ENCODE results near the gene SLC30A7. TPM values are rescaled to one million over a fixed set of nuclear protein-coding genes. Genes with fewer than 3 reads are reported as not detected.

SLC30A7 gene
- polyA plus RNA-seq, 1 donor: 19.8 TPM

- H3K9me3 ChIP-seq (ENCODE audit: control insufficient read depth, low read depth, low read length): no peaks in the 10 kb centered on the region
- H3K4me1 ChIP-seq (ENCODE audit: control insufficient read depth, insufficient read depth, low read length): no peaks in the 10 kb centered on the region
- no peak for DNase-seq
- WGBS (ENCODE audit: insufficient coverage, low lambda C conversion rate): 100% methylated on average over 2 of the region's 3 CpGs
- no peaks in the 10 kb centered on the region for H3K27me3 ChIP-seq (ENCODE audit: control insufficient read depth, insufficient read depth, low read length)
- H3K4me3 ChIP-seq (ENCODE audit: low read length): no peak overlapping the region
- H3K36me3 ChIP-seq (ENCODE audit: control insufficient read depth, insufficient read depth, low read length): peaks cover 37% of the 10 kb centered on the region
- H3K27ac ChIP-seq (ENCODE audit: low read length): no peak overlapping the region
These were observed 9.3 kb downstream of the SLC30A7 start for GRCh38 chr1:100905181-100905580.

- Histone ChIP-seq H3K36me3 (ENCODE audit: control insufficient read depth, insufficient read depth, low read length) (peaks cover 46% of the 10 kb centered on the region), H3K4me1 (ENCODE audit: control insufficient read depth, insufficient read depth, low read length) (no peaks in the 10 kb centered on the region), H3K9me3 (ENCODE audit: control insufficient read depth, low read depth, low read length) (no peaks in the 10 kb centered on the region), H3K4me3 (ENCODE audit: low read length) (no peak overlapping the region), H3K27me3 (ENCODE audit: control insufficient read depth, insufficient read depth, low read length) (no peaks in the 10 kb centered on the region), H3K27ac (ENCODE audit: low read length) (no peak overlapping the region)
- no peak for DNase-seq
- 100% methylated on average over 1 of the region's 1 CpG for WGBS (ENCODE audit: insufficient coverage, low lambda C conversion rate)
These were observed 12.0 kb downstream of the SLC30A7 start for GRCh38 chr1:100907887-100908286.

DNA sequence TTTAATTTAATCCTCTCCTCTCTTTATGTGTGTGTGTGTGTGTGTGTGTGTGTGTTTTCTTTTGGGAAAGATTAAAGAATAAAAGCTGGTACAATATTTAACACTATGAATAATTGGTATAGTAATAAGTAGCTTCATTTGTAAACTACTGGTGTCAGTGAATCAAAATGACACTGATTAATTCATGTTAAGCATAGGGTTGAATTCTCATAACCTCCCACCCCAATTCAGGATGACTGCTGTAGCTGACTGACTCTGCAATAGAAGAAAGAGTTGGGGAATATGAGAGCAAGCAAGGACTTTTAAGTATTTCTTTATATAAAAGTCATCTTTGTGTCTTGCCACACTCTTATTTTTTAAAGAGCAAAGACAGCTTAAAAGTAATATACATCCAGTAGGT lies 13.1 kb downstream of the SLC30A7 start:
- H3K27me3 ChIP-seq (ENCODE audit: control insufficient read depth, insufficient read depth, low read length): no peaks in the 10 kb centered on the region
- peaks cover 52% of the 10 kb centered on the region for H3K36me3 ChIP-seq (ENCODE audit: control insufficient read depth, insufficient read depth, low read length)
- no peak overlapping the region for H3K27ac ChIP-seq (ENCODE audit: low read length)

GRCh38 chr1:100912019-100912418 lies 16.1 kb downstream of the SLC30A7 start:
- Histone ChIP-seq H3K4me3 (ENCODE audit: low read length) (no peak overlapping the region), H3K9me3 (ENCODE audit: control insufficient read depth, low read depth, low read length) (no peaks in the 10 kb centered on the region), H3K27me3 (ENCODE audit: control insufficient read depth, insufficient read depth, low read length) (no peaks in the 10 kb centered on the region), H3K27ac (ENCODE audit: low read length) (no peak overlapping the region), H3K36me3 (ENCODE audit: control insufficient read depth, insufficient read depth, low read length) (peaks cover 40% of the 10 kb centered on the region), H3K4me1 (ENCODE audit: control insufficient read depth, insufficient read depth, low read length) (no peaks in the 10 kb centered on the region)
- DNase-seq: no peak

More for the DNA sequence above, 13.1 kb downstream of the SLC30A7 start:
- no peak overlapping the region for H3K4me3 ChIP-seq (ENCODE audit: low read length)
- H3K4me1 ChIP-seq (ENCODE audit: control insufficient read depth, insufficient read depth, low read length): no peaks in the 10 kb centered on the region
- DNase-seq: no peak
- no peaks in the 10 kb centered on the region for H3K9me3 ChIP-seq (ENCODE audit: control insufficient read depth, low read depth, low read length)

- no peaks in the 10 kb centered on the region for H3K27me3 ChIP-seq (ENCODE audit: control insufficient read depth, insufficient read depth, low read length)
- H3K4me3 ChIP-seq (ENCODE audit: low read length): no peak overlapping the region
- H3K27ac ChIP-seq (ENCODE audit: low read length): no peak overlapping the region
- WGBS (ENCODE audit: insufficient coverage, low lambda C conversion rate): 57% methylated on average over 1 of the region's 3 CpGs
- no peaks in the 10 kb centered on the region for H3K9me3 ChIP-seq (ENCODE audit: control insufficient read depth, low read depth, low read length)
- H3K4me1 ChIP-seq (ENCODE audit: control insufficient read depth, insufficient read depth, low read length): no peaks in the 10 kb centered on the region
- peak; percentile 18 to 32 for DNase-seq
- peaks cover 30% of the 10 kb centered on the region for H3K36me3 ChIP-seq (ENCODE audit: control insufficient read depth, insufficient read depth, low read length)
These were observed 25.3 kb downstream of the SLC30A7 start for GRCh38 chr1:100921110-100921706.

GRCh38 chr1:100924212-100924611 lies 28.3 kb downstream of the SLC30A7 start:
- H3K27me3 ChIP-seq (ENCODE audit: control insufficient read depth, insufficient read depth, low read length): no peaks in the 10 kb centered on the region
- H3K36me3 ChIP-seq (ENCODE audit: control insufficient read depth, insufficient read depth, low read length): peaks cover 36% of the 10 kb centered on the region
- no peak for DNase-seq
- H3K27ac ChIP-seq (ENCODE audit: low read length): no peak overlapping the region
- no peak overlapping the region for H3K4me3 ChIP-seq (ENCODE audit: low read length)
- no peaks in the 10 kb centered on the region for H3K4me1 ChIP-seq (ENCODE audit: control insufficient read depth, insufficient read depth, low read length)
- no peaks in the 10 kb centered on the region for H3K9me3 ChIP-seq (ENCODE audit: control insufficient read depth, low read depth, low read length)

GRCh38 chr1:100924991-100925390 lies 29.1 kb downstream of the SLC30A7 start:
- Histone ChIP-seq H3K27ac (ENCODE audit: low read length) (no peak overlapping the region), H3K27me3 (ENCODE audit: control insufficient read depth, insufficient read depth, low read length) (no peaks in the 10 kb centered on the region), H3K9me3 (ENCODE audit: control insufficient read depth, low read depth, low read length) (no peaks in the 10 kb centered on the region), H3K36me3 (ENCODE audit: control insufficient read depth, insufficient read depth, low read length) (peaks cover 35% of the 10 kb centered on the region), H3K4me3 (ENCODE audit: low read length) (no peak overlapping the region), H3K4me1 (ENCODE audit: control insufficient read depth, insufficient read depth, low read length) (no peaks in the 10 kb centered on the region)
- WGBS (ENCODE audit: insufficient coverage, low lambda C conversion rate): no CpG with 5 or more reads among the region's 2 CpGs
- no peak for DNase-seq

DNA sequence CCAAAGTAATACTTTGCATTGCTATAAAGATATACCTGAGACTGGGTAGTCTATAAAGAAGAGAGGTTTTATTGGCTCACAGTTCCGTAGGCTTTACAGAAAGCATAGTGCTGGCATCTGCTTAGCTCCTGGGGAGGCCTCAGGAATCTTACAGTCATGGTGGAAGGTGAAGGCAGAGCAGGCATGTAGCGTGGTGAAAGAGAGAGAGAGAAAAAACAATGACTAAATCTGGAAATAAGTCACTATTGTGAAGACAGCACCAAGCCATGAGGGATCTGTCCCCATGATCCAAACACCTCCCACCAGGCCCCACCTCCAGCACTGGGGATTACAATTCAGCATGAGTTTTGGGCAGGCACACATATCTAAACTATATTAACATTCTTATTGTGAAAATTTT lies 30.4 kb downstream of the SLC30A7 start:
- peaks cover 35% of the 10 kb centered on the region for H3K36me3 ChIP-seq (ENCODE audit: control insufficient read depth, insufficient read depth, low read length)
- no peaks in the 10 kb centered on the region for H3K9me3 ChIP-seq (ENCODE audit: control insufficient read depth, low read depth, low read length)
- no peak for DNase-seq
- no peak overlapping the region for H3K27ac ChIP-seq (ENCODE audit: low read length)
- WGBS (ENCODE audit: insufficient coverage, low lambda C conversion rate): 100% methylated on average over 1 of the region's 2 CpGs
- no peaks in the 10 kb centered on the region for H3K4me1 ChIP-seq (ENCODE audit: control insufficient read depth, insufficient read depth, low read length)
- H3K4me3 ChIP-seq (ENCODE audit: low read length): no peak overlapping the region
- H3K27me3 ChIP-seq (ENCODE audit: control insufficient read depth, insufficient read depth, low read length): no peaks in the 10 kb centered on the region

- Histone ChIP-seq H3K9me3 (ENCODE audit: control insufficient read depth, low read depth, low read length) (no peaks in the 10 kb centered on the region), H3K27ac (ENCODE audit: low read length) (no peak overlapping the region), H3K27me3 (ENCODE audit: control insufficient read depth, insufficient read depth, low read length) (no peaks in the 10 kb centered on the region), H3K4me3 (ENCODE audit: low read length) (no peak overlapping the region), H3K36me3 (ENCODE audit: control insufficient read depth, insufficient read depth, low read length) (peaks cover 30% of the 10 kb centered on the region), H3K4me1 (ENCODE audit: control insufficient read depth, insufficient read depth, low read length) (no peaks in the 10 kb centered on the region)
- DNase-seq: no peak
- WGBS (ENCODE audit: insufficient coverage, low lambda C conversion rate): 40% methylated on average over 1 of the region's 2 CpGs
These were observed 31.4 kb downstream of the SLC30A7 start for GRCh38 chr1:100927276-100927675.

DNA sequence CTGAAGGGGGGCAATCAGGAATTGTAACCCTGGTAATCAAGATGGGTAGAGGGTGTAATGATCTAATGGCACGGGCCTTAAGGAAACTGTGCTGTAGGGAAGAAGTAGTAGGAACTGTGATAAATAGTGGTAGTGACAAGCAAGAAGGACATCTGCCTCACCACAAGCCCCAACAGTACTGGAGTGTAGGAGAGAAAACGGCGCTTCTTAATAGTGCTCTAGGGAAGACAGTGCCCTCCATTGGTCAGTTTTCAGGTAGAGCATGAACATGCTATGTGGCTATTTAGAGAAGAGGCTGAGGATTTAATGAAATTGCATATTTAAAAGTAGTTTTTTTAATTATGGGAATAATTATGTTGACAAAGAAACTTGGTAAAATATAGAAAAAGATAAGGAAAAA lies 32.2 kb downstream of the SLC30A7 start:
- H3K4me1 ChIP-seq (ENCODE audit: control insufficient read depth, insufficient read depth, low read length): no peaks in the 10 kb centered on the region
- WGBS (ENCODE audit: insufficient coverage, low lambda C conversion rate): 100% methylated on average over 1 of the region's 3 CpGs
- DNase-seq: no peak

GRCh38 chr1:100930494-100930893 lies 34.6 kb downstream of the SLC30A7 start:
- H3K27me3 ChIP-seq (ENCODE audit: control insufficient read depth, insufficient read depth, low read length): no peaks in the 10 kb centered on the region
- no peaks in the 10 kb centered on the region for H3K4me1 ChIP-seq (ENCODE audit: control insufficient read depth, insufficient read depth, low read length)
- no peak for DNase-seq
- H3K36me3 ChIP-seq (ENCODE audit: control insufficient read depth, insufficient read depth, low read length): peaks cover 12% of the 10 kb centered on the region
- no peaks in the 10 kb centered on the region for H3K9me3 ChIP-seq (ENCODE audit: control insufficient read depth, low read depth, low read length)
- no peak overlapping the region for H3K4me3 ChIP-seq (ENCODE audit: low read length)
- H3K27ac ChIP-seq (ENCODE audit: low read length): no peak overlapping the region

More for the DNA sequence above, 32.2 kb downstream of the SLC30A7 start:
- Histone ChIP-seq H3K36me3 (ENCODE audit: control insufficient read depth, insufficient read depth, low read length) (peaks cover 27% of the 10 kb centered on the region), H3K27me3 (ENCODE audit: control insufficient read depth, insufficient read depth, low read length) (no peaks in the 10 kb centered on the region), H3K9me3 (ENCODE audit: control insufficient read depth, low read depth, low read length) (no peaks in the 10 kb centered on the region), H3K4me3 (ENCODE audit: low read length) (no peak overlapping the region), H3K27ac (ENCODE audit: low read length) (no peak overlapping the region)
